Transverse colon (tissue), 4 donors: ENCODE measurements around the gene MSH4. TPM values are rescaled to one million over a fixed set of nuclear protein-coding genes. Genes with fewer than 3 reads are reported as not detected.
"Not testable (repeated sequence)": the region's sequence is repeated elsewhere in the genome, so short reads cannot be mapped to it uniquely, and the experiment has no call there.

Experiments used
- DNase-seq: peaks from one replicate; pipeline ENCODE4 v3.0.0-alpha.2; 2019
- H3K27ac ChIP-seq, 4 donors: fragments of 200-600 bp; sonication (generic); 2 replicates each; pipeline ENCODE4 v1.5.1; 2016 to 2018; ENCODE audit warnings: inconsistent platforms in 4 of 4
- H3K27me3 ChIP-seq: fragments of 200-600 bp; sonication (generic); 2 replicates; pipeline ENCODE4 v1.5.1; 2017; ENCODE audit warnings: inconsistent platforms
- H3K36me3 ChIP-seq, 4 donors: fragments of 200-600 bp; sonication (generic); 2 replicates each; pipeline ENCODE4 v1.5.1; 2017 to 2019; ENCODE audit warnings: inconsistent platforms in 4 of 4
- H3K4me1 ChIP-seq, 4 donors: fragments of 200-600 bp; sonication (generic); 2 replicates each; pipeline ENCODE4 v1.5.1; 2017 to 2020; ENCODE audit warnings: inconsistent platforms in 4 of 4
- H3K4me3 ChIP-seq, 4 donors: fragments of 200-600 bp; sonication (generic); 1 replicate in 1 of 4; 2 replicates in 3 of 4; pipeline versions ENCODE4 v1.5.1 to v1.6.1; 2017 to 2019; ENCODE audit warnings: inconsistent platforms in 4 of 4
- H3K9me3 ChIP-seq, 2 donors: fragments of 200-600 bp; sonication (generic); 2 replicates each; pipeline ENCODE4 v1.5.1; 2017 to 2019; ENCODE audit warnings: inconsistent platforms in 2 of 2
- CTCF ChIP-seq, 5 experiments: fragments of 200-600 bp in 3 of 5; fragments of 450-650 bp in 2 of 5; sonication (generic) in 3 of 5; IDR thresholded peaks; 1 replicate in 2 of 5; 2 replicates in 3 of 5; pipeline ENCODE4 v1.5.1; 2016 to 2017; ENCODE audit warnings: antibody characterized with exemption in 5 of 5, inconsistent platforms in 3 of 5, mild to moderate bottlenecking in 2 of 5, moderate library complexity in 1 of 5
- EP300 ChIP-seq: sonication (generic); formaldehyde crosslinking; IDR thresholded peaks from one replicate; pipeline ENCODE4 v1.6.1; 2017; ENCODE audit warnings: antibody characterized with exemption, low read depth
- POLR2A ChIP-seq: fragments of 450-650 bp; IDR thresholded peaks from one replicate; pipeline ENCODE4 v1.6.1; 2016; ENCODE audit warnings: antibody characterized with exemption, mild to moderate bottlenecking, moderate library complexity
- POLR2AphosphoS5 ChIP-seq, 3 donors: sonication (generic); formaldehyde crosslinking; IDR thresholded peaks; one replicate each; pipeline ENCODE4 v1.6.1; 2016; ENCODE audit warnings: antibody characterized with exemption in 3 of 3
- WGBS, 2 donors: methylation state at CpG; one replicate each; pipeline ENCODE4 v1.1.5; 2018; ENCODE audit warnings: low coverage in 1 of 2; 5-methylcytosine and 5-hydroxymethylcytosine counted together
- in situ Hi-C, 4 donors: fragments of 200-750 bp; cut with MboI; loops; one replicate each; pipeline versions ENCODE4 v1.15.0 to v1.15.1; 2017; ENCODE audit warnings: low sequenced_read_pairs in 3 of 4, low pct_ligation_motif_present in 1 of 4, low pct_unique_long_range_greater_than_20kb in 1 of 4
- intact Hi-C: fragments of 100-400 bp; cut with DNase I; formaldehyde crosslinking; loops from one replicate; pipeline ENCODE4 v1.15.1; 2023; ENCODE audit warnings: low total_unique reads
- total RNA-seq, 4 donors: library from RNA; depleted of rRNA; stranded (reverse); fragments of >200 nt; gene quantifications; one replicate each; pipeline ENCODE4 v1.1.0, GENCODE V29; 2016

Gene MSH4
- total RNA-seq, 4 donors from 2014 or later: 0.20 to 0.48 TPM; not detected in 2

DNA sequence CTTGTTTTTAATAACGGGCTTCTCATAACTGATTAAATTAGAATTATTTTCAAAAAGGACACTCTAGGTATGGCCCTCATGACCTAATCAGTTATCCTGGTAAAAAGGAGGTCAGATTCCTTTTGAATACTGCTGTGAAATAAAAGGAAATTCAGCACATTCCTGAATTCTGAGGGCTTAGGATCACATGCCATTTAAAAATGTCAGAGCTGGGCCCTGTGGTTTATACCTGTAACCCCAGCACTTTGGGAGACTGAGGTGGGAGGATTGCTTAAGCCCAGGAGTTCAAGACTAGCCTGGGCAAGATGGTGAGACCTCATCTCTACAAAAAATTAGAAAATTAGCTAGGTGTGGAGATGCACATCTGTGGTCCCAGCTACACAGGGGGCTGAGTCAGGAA is 28.7 kb upstream of the MSH4 start:
- Histone ChIP-seq H3K4me3 (no peak overlapping the region), H3K4me1 (no peaks in the 10 kb centered on the region), H3K36me3 (peaks cover 0 to 2% (median 0%) of the 10 kb centered on the region in 4 donors), H3K27ac (no peak overlapping the region), H3K27me3 (no peaks in the 10 kb centered on the region), H3K9me3 (no peaks in the 10 kb centered on the region)
- intact Hi-C loops (no loop called here), in situ Hi-C loops (no loop called here)
- TF ChIP-seq POLR2A (no peak), CTCF (IDR thresholded peaks at IDR 0.05) (no peak)
- 84 to 100% methylated on average over 1 of the region's 1 CpG for WGBS, 2 donors
- DNase-seq: no peak

DNA sequence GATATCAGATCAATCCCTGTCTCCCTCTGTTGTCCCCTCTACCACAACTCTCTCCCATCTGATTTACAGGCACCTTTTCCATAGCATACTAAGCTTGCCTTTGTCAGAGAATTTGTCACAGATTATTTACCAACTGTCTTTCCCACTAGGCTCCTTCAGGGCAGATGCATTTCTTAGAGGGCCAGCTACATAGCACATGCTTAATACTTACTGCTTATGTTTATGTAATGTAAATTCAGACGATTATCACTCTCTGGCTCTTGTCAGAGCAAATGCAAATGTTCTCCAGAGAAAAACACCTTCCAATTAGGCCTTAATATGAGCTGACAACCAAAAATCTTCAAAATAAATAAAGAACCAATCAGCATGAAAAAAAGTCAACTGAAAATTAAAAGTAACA is 25.9 kb upstream of the MSH4 start:
- Histone ChIP-seq H3K9me3 (no peaks in the 10 kb centered on the region), H3K27me3 (no peaks in the 10 kb centered on the region), H3K27ac (no peak overlapping the region), H3K36me3 (no peaks in the 10 kb centered on the region), H3K4me1 (no peaks in the 10 kb centered on the region), H3K4me3 (no peak overlapping the region)
- no peak for TF ChIP-seq POLR2AphosphoS5 (IDR thresholded peaks at IDR 0.05)
- TF ChIP-seq POLR2A: no peak
- TF ChIP-seq EP300: no peak
- TF ChIP-seq CTCF (IDR thresholded peaks at IDR 0.05): no peak
- in situ Hi-C loops: no loop called here
- intact Hi-C loops: no loop called here
- WGBS, 2 donors: 54 to 57% methylated on average over 1 of the region's 1 CpG
- no peak for DNase-seq

DNA sequence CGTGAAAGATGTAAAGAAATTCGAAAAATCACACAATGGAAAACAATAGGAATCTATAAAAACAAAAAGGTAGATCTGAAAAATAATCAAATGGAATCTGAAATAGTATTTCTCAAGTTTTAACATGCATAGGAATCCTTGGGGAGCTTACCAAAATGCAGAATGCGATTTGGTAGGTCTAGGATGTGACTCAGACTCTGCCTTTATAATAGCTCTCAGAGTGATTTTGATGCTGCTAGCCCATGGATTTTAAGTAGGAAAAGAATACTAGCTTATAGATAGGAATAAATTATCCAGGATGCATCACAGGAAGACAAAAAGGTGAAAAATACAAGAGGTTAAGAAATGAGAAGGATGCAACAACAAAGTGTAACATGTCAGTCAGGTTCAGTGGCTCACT is 24.7 kb upstream of the MSH4 start:
- TF ChIP-seq POLR2AphosphoS5 (IDR thresholded peaks at IDR 0.05): no peak
- no peak for TF ChIP-seq CTCF (IDR thresholded peaks at IDR 0.05)
- no peak for TF ChIP-seq POLR2A
- no peak for TF ChIP-seq EP300
- 87 to 88% methylated on average over 3 of the region's 3 CpGs for WGBS, 2 donors
- no peak for DNase-seq

GRCh38 chr1:75777812-75778211 is 18.9 kb upstream of the MSH4 start:
- DNase-seq, in situ Hi-C loops, H3K4me1 ChIP-seq, H3K9me3 ChIP-seq, H3K27me3 ChIP-seq, H3K27ac ChIP-seq, H3K4me3 ChIP-seq, H3K36me3 ChIP-seq, intact Hi-C loops: not testable (repeated sequence)
- WGBS, 2 donors: 67% methylated on average over 4 of the region's 4 CpGs; no CpG with 5 or more reads in 1 of the 2 donors

More for the DNA sequence above, 24.7 kb upstream of the MSH4 start:
- no peaks in the 10 kb centered on the region for H3K27me3 ChIP-seq
- in situ Hi-C loops: no loop called here
- no peak overlapping the region for H3K4me3 ChIP-seq
- no peaks in the 10 kb centered on the region for H3K9me3 ChIP-seq
- intact Hi-C loops: no loop called here
- no peaks in the 10 kb centered on the region for H3K4me1 ChIP-seq
- H3K36me3 ChIP-seq: no peaks in the 10 kb centered on the region
- no peak overlapping the region for H3K27ac ChIP-seq

DNA sequence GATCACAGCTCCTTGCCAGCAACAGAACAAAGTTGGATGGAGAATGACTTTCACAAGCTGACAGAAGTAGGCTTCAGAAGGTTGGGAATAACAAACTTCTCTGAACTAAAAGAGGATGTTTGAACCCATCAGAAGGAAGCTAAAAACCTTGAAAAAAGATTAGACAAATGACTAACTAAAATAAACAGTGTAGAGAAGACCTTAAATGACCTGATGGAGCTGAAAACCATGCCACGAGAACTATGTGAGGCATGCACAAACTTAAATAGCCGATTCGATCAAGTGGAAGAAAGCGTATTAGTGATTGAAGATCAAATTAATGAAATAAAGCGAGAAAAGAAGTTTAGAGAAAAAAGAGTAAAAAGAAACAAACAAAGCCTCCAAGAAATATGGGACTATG is 18.0 kb upstream of the MSH4 start:
- intact Hi-C loops, H3K4me1 ChIP-seq, H3K4me3 ChIP-seq, in situ Hi-C loops, H3K9me3 ChIP-seq, DNase-seq, H3K27ac ChIP-seq, H3K36me3 ChIP-seq, H3K27me3 ChIP-seq: not testable (repeated sequence)
- WGBS, 2 donors: 91 to 96% methylated on average over 5 of the region's 5 CpGs

GRCh38 chr1:75780183-75780582 is 16.5 kb upstream of the MSH4 start:
- in situ Hi-C loops: loop anchor here in 1 of 4 donors (10.0 kb wide), 1 partner anchor 55 kb away; the partner anchor contains the start of gene ACADM
- 79 to 85% methylated on average over 4 of the region's 4 CpGs for WGBS, 2 donors
- H3K9me3 ChIP-seq, H3K36me3 ChIP-seq, intact Hi-C loops, DNase-seq, H3K4me1 ChIP-seq, H3K27ac ChIP-seq, H3K4me3 ChIP-seq, H3K27me3 ChIP-seq: not testable (repeated sequence)

GRCh38 chr1:75783920-75784319 is 12.8 kb upstream of the MSH4 start:
- H3K27me3 ChIP-seq, intact Hi-C loops, H3K4me3 ChIP-seq, H3K27ac ChIP-seq, H3K36me3 ChIP-seq, H3K9me3 ChIP-seq, DNase-seq: not testable (repeated sequence)
- WGBS, 2 donors: 93 to 96% methylated on average over 4 of the region's 4 CpGs
- H3K4me1 ChIP-seq: peaks cover 15 to 29% (median 24%) of the 10 kb centered on the region in 4 donors
- in situ Hi-C loops: loop anchor here in 1 of 4 donors (10.0 kb wide), 1 partner anchor 59 kb away; the partner anchor contains the start of gene ACADM
